EH (cell line): ENCODE data around the gene LAMC1.

Experiments used
- DNase-seq: peaks from one replicate; pipeline ENCODE4 v3.0.0-alpha.2; 2015; ENCODE audit warnings: low read depth

Gene LAMC1

DNA sequence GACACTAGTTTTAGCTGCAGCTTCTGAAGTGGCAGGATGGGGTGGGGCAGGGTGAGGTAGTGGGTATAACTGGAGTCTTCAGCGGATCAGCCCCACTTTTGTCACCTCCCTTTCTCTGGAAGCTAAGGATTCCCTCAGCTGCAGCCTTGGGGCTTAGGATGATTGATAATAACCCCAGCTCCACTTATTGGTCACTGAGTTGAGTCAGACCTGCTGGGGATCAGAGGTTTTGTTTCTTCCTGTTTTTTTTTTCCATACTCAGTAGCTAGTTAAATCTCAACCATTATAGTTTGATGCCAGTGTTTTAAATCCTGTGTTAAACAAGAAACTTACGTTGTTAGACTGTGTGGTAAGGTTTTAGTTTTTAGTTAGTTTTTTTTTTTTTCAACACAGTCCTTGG, 57.2 kb downstream of the LAMC1 start:
- peak; percentile 64 for DNase-seq

DNA sequence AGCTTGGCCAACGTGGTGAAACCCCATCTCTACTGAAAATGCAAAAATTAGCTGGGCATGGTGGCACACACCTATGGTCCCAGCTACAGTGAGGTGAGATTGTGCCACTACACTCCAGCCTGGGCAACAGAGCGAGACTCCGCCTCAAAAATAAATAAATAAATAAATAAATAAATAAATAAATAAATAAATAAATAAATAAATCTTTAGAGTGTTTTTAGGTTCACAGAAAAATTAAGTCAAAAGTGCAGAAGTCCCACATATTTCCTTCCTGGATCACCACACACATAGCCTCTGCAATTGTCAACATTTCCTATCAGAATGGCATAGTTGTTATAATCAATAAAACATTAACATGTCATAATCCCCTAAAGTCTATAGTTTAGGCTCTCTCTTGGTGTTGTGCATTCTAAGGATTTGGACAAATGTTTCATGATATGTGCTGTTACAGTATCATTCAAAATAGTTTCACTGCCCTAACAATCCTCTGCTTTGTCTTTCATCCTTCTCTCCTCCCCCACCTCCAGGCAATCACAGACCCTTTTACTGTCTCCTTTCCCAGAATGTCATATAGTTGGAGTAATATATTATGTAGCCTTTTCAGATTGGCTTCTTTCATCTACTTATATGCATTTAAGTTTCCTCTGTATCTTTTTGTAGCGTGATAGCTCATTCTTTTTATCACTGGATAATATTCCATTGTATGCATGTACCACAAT, 58.3 kb downstream of the LAMC1 start:
- DNase-seq, result no peak

DNA sequence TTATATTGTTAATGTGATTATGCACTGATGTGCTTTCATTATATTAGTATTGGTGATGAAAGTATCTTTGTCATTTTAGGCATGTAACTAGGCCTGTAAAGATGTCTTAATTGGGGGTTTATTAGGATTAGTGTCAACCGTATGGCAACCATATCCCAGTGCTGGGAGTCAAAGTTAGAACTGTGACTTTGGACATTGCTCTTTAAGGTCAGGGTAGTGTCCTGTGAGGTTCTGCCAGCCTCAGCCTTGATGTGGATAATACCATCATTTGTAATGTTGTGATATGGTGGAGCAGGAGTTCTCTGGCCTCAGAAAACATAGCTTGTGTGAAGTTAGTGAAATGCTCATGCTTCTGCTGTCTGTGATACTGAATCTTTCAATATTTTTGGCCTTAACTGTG, 59.4 kb downstream of the LAMC1 start:
- no peak for DNase-seq

DNA sequence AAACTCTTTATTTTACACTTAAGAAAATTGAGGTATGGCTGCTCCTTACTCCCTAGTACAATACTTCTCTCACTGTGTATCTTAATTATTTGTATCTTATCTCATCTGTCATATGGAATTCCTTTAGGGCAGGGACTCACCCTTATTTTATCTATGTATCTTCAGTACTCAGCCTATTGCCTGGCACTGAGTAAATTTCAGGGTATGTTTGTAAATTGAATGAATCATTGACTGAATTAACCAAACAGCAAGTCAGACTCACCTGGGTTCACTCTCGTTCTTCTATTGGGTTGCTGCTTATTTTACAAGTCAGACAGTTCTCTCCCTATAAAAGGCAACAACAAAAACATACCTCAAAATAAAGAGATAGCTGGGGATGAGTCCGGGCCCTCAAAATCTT, 63.8 kb downstream of the LAMC1 start:
- no peak for DNase-seq

DNA sequence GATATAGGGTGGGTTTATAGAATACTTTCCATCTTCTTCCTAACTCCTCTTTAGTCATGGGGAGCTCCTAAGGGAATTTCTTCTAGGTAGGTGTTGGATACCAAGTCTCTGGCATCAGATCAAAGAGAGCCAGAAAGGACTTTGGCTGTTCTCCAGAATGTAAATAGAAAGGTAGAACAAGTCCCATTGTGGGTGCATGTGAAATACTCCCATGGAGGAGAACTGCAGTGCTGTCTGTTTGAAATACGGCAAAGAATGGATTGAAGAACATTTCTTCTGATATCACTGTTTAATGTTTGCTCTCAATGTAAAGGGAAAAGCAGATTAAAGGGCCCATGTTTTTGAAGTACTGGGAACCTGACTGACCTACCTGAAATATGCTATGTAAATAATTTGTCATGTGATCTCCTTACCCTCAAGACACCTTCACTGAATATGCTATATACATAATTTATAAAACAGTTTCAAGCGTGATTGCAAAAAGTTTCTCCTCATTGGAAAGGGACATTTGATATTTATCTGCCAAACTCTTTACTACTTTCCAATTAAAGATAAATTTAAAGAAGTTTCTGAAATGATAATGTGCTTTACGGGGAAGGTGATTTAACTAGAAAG, 65.9 kb downstream of the LAMC1 start:
- DNase-seq, result no peak

DNA sequence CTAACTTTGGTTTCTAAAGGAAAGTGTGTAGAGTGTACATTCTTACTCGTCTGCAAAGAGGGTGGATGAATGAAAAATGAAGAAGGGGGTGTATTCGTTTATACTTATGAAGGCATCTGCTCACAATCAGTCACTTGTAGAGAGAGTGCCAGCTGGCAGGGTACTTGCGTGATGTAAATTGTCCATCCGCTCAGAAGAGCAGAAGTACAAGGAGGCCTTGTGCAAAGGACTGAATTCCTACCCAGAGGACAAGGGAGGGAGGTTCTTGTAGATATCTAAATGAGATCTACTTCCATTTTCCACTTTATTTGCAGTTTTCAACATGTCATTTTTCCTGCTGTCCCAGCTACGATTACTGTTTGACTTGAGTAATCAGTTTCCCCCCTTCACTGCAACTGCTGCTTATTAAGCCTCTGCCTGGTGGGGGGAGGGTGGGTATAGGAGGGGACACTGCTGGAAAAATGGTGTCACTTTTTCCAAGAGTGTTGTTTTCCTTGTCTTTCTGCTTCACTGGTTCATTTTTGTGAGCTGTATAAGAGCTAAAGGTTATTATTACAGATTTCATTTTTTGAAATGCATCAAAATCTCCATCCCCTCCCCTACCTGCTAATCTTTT, 67.3 kb downstream of the LAMC1 start:
- DNase-seq, result peak; percentile 54

DNA sequence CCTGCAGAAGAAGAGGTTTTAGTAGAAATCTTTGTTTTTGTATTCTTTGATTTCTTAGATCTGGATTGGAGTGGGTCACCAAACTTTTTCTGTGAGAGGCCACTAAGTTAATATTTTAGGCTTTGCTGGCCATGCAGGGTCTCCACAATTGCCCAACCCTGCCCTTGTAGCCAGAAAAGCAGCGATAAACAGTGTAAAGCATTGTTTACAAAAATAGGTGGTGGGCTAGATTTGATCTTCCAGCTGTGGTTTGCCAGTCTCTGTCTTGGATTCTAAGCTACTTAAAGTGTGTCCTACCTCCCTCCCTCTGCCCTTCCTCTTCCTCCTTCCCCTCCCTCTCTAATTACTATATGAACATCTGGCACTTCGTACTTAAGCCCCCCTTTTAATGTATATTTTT, 68.0 kb downstream of the LAMC1 start:
- DNase-seq, result no peak

DNA sequence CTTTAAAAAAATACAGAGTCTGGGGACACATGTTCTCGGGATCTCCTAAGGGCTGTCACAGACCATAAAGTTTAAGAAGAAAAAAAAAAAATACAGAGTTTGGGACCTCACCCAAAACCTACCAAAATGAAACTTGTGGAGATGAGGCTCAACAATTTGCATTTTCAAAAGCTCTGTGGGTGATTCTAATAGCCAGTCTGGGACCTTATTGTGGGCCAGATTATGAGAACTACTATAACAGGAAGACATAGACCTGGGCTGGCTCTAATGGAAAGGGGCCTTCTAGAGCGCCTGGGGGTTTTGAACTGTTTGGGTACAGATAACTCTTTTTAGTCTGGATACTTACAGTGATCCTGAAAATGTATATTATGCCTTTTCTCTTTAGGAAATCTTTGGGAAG, 69.1 kb downstream of the LAMC1 start:
- no peak for DNase-seq

DNA sequence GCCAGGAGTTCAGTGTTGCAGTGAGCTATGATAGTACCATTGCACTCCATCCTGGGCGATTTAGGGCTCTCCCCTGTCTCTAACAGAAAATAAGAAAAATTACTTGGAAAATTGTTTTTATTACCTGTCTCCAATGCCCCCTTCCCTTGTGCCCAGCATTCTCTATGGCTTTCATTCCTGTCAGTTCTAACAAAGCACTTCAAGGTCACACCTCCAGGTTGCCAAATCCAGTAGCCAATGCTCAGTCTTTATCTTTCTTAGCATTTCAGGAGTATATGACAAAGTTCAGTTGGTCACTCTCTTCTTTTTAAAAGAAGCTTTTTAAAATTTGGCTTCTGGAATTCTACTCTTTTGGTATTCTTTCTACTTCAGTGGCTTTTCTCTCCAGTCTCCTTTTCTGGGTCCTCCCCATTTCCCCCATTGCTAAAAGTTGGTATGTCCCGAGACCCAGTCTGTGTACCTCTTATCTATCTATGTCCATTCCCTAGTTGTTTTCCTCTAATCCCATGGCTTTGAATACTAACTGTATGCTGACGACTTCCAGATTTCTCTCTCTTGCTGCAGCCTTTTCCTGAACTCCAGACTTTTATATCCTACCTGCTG, 69.9 kb downstream of the LAMC1 start:
- DNase-seq, result no peak

DNA sequence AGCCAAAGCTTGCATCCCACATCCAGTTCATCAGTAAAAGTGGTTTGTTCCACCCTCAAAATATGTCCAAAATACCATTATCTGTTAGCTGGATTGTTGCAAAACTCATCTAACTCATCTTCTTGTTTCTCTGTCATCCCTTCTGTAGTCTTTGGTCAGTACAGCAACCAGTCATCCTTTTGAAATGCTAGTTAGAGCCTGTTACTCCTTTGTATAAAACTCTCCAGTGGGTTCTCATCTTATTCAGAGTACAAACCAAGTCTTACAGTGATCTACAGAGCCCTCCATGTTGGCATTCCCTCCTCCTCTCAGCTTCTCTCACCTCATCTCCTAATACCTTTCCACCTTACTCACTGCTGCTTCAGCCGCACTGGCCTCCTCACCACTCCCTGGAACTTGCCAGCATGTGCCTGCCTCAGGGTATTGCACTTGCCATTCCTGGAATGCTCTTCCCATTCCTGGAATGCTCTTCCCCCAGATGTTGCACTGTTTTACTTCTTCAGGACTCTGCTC, 70.6 kb downstream of the LAMC1 start:
- peak; percentile 87 for DNase-seq

DNA sequence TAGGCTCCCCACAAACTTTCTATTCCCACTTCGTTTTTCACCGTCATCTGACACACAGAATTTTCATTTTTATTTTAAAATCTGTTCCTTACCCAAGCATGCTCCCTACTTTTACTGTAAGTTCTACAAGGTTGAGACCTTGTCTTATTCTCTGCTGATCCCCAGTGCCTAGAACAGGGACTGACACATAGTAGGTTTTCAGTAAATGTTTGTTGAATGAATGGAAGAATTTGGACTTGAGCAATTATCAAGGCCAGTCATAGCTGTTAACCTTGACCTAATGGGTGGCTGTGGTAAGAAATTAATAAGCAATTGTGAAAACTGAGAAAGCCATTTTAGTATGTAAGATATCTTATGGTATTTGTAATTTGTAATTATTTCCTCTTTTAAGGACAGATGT, 71.1 kb downstream of the LAMC1 start:
- DNase-seq, result peak; percentile 63

DNA sequence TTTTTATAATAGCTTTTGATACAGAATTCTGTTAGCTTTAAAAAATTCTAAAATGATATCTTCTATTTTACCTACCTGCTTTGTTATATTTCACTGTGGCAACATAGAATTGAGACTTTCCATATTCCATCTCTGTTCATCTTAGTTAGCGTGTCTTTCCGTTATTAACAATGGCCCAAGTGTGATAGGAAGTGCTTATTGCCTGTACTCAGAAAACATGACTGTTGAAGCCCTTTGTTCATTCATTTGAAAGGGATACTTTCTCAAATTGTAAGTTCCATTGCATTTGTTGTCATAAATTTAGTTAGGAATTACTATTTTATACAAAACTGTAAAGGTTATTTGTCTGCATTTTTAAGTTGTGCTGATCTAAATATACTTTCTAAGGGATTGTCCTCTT, 73.1 kb downstream of the LAMC1 start:
- no peak for DNase-seq

DNA sequence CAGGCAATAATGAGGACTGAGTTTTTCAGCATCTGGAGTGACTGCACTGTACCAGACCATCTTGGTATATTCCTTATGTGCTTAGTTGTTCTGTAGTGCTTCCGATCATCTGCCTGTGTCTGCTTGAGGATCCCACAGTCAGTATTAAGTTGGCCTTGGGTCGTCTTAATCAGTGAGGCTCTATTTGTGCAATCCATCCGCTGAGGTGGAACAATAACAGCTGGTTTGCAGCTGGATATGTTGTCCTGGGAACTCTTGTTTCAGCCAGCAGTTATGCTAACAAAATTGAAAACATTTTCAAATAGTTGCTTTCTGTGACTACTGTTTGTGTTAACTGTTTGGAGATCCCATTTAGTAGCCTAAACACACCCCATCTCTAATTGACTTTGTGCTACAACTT, 73.7 kb downstream of the LAMC1 start:
- peak; percentile 23 for DNase-seq

DNA sequence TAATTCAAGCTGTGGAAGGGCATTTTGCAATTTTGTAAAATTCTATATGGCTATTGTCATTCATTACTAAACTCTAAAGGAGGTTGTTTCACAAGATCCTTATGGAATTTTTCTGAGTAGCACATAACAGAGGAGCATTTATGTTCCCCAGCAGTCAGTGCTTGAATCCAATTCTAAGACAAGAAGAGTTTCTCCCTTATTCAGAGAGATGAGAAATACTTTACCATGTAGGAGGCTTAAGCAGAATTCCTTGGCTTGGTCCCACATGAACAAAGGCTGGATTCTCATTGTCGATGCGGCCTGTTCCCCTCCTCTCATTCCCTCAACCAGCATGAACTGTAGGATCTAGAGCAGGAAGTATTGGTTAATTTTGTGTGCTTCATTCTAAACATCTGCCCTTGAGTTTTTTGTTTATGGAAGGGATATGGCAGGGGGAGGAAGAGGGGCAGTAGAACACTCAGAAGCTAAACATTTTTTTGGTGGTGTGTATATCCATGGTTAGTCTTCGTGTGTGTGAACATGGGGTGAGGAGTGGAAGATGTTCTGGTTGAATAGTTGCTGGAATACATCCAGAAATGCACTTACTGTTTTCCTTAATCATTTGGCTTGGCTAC, 74.3 kb downstream of the LAMC1 start:
- peak; percentile 71 for DNase-seq

DNA sequence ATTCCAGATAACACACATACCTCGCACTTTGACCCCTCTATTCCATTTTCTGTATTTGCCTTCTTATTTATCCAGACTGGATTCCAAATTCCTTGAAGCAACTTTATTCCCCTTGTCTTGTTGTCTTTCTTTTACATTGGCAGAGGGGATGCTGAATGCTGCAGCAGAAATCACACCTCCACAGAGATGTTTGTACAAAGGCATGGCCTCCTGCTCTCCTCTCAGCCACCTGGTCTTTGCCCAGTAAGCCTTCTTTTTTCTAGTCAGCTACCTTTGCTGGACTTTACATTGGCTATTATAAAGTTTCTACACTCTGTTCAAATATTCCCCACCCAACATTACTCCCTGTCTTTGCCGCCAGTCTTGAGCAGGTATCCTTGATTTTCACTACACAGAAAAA, 75.1 kb downstream of the LAMC1 start:
- DNase-seq, result no peak

DNA sequence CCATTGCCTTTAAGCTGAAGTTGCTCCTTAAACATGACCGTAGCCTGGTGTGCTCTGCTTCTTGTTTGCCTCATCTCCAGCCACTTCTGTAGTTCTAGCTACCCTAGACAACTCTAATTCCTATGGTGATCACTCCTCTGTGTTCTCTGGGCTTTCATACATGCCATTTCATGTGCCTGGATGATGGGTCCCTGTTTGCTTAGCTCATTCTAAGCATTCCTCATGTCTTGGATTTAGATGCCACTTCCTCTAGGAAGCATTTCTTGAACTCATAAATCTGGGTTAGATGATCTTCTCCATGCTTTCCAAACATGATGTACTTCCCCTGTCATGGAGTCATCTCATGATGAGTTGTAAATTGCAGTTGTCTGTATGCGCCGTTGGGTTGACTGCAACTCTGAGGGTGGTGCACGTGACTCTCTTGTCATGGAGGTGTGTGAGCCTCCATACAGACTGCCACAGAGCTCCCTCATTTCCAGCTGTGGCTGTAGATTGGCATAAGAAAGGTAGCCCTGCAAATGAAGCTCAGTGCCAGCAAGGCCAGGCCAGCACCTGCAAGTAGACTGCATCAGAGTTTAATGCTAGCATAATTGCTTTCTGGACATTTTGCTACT, 77.2 kb downstream of the LAMC1 start:
- DNase-seq, result peak; percentile 63

DNA sequence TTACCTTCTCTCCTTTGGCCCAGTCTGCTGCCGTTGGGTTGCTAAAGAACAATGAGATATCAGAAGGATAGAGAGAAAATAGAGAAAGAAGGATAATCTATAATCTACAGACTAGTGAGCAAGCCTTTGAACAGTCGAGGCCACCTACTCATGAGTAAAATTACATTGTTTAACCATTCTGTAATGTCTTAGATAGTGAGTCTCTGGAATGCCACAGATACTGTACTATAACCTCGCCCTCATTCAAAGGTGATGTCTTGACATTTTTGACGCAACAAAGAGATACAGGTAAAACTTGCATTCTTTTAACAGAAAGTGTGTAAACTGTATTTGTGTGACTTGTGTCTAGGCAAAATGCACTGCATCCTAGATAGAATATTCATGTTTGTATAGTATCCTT, 77.9 kb downstream of the LAMC1 start:
- no peak for DNase-seq

DNA sequence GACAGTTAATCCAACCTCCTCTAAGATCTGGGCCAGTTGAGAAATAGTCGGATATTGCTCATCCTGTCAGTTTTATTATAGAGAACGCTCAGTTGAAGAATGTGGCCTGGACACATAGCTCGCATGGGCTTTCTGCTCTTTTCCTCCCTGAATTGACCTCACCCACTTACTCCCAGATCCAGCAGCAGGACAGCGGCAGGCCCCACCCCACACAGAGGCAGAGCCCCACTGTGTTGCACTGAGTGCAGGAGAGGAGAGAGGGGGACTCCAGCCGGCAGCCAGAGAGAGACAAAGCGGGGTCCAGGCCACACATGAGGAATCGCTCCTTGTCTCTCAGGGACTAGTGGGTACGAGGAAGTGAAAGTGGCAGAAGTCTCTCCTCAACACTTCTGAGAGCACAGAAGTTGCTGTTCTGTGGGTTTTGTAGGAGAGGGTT, 78.6 kb downstream of the LAMC1 start:
- peak; percentile 58 for DNase-seq

DNA sequence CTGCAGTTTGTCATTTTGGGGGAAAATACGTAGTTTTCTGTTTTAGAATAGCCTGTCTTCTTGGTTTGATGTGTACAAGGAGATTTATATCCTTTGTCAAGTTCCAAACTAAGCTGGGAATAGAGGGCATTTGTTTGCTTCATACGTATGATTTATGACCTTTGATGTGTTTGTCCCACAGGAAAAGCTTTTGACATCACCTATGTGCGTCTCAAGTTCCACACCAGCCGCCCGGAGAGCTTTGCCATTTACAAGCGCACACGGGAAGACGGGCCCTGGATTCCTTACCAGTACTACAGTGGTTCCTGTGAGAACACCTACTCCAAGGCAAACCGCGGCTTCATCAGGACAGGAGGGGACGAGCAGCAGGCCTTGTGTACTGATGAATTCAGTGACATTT, 79.9 kb downstream of the LAMC1 start:
- no peak for DNase-seq

DNA sequence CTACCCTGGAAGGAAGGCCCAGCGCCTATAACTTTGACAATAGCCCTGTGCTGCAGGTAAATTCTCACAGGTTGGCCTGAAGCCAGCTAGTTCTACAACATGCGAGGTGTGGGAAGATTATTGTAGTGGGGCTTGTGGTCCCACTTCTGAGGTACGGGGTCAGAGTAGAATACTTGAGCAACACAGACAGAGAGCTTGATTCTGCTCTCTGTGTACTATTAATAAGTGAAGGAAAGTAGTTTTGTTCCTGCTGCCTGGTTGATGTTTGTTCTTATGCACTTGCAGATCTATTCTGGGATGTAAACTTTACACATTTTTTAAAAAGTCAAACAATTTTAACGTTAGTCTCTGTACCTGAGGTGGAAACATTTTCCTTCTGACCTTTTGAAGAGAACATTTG, 80.4 kb downstream of the LAMC1 start:
- no peak for DNase-seq

DNA sequence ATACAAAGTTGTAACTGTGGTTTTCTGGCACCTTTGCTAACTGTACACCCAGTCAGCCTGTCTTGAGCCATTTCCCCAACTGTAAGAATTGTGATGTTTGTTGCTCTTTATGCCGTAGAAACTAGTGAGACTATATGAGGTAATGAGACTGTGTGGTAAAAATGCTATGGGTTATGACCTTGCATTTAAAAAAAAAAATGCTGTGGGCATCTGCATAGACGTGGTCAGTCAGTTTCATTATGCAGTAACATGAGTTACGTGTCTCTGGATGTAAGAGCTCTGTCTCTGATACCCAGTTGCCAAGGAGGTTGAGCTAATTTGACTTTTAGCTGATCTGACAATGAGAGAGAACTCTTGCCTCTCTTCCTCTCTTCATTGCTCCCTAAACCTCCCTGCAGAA, 82.2 kb downstream of the LAMC1 start:
- DNase-seq, result peak; percentile 67

DNA sequence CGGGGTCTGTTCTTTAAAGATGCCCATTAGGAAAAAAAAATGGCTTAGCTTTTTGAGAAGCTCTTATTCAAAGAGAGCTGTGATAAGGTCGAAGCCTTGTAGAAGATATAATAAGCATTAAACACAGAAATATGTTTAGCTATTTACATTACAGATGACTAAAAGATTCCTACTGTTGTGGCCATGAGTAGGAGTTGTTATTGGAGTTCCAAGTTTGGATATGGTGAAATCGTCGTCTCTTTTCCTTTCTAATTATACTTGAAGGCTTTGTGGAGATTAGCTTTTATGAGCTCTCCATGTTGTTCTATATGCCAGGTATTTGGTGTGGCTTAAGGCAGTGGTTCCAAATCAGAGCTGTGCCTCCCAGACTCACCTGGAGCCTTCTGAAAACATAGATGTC, 82.9 kb downstream of the LAMC1 start:
- DNase-seq, result peak; percentile 85
